Panc1 (cell line): ENCODE measurements around the gene LRRC74B. TPM values are rescaled to one million over a fixed set of nuclear protein-coding genes. Genes with fewer than 3 reads are reported as not detected.

Source experiments
- ATAC-seq: fragments of 200-7000 bp; cut with Tn5 transposase; 2 replicates; pipeline ENCODE4 v1.9.1; 2020; ENCODE audit warnings: mild to moderate bottlenecking, moderate library complexity
- BruUV-seq: library from RNA; stranded (reverse); fragments of 400-500 nt; replicated peaks from 2 replicates; lab custom pipeline; 2021; lab: Mats Ljungman, UMichigan
- CTCF ChIA-PET: fragments of 300-600 bp; sonication (Branson Sonifier 250); formaldehyde crosslinking; loops from one replicate; lab custom pipeline; 2022; ENCODE audit warnings: antibody characterized with exemption; lab: Charles Lee
- POLR2A ChIA-PET: fragments of 300-600 bp; sonication (Branson Sonifier 250); formaldehyde crosslinking; loops from one replicate; lab custom pipeline; 2022; ENCODE audit warnings: antibody characterized with exemption; lab: Charles Lee
- DNase-seq: peaks from one replicate; pipeline ENCODE4 v3.0.0-alpha.2; 2010; ENCODE audit warnings: low read depth, low spot score
- H3K27ac ChIP-seq: 2 replicates; pipeline ENCODE4 v1.5.1; 2011; ENCODE audit warnings: mild to moderate bottlenecking, low read length, inconsistent platforms
- H3K27me3 ChIP-seq: fragments of 200-500 bp; sonication (Bioruptor generic); 2 replicates; pipeline ENCODE4 v1.6.0; 2014; ENCODE audit warnings: low read length, inconsistent platforms; ENCODE audit not compliant: control insufficient read depth, insufficient read depth
- H3K36me3 ChIP-seq: fragments of 200-500 bp; sonication (Bioruptor generic); 2 replicates; pipeline ENCODE4 v1.5.1; 2014; ENCODE audit warnings: inconsistent platforms, mild to moderate bottlenecking, low read length, moderate library complexity; ENCODE audit not compliant: control insufficient read depth, insufficient read depth
- H3K4me1 ChIP-seq: 2 replicates; pipeline ENCODE4 v1.5.1; 2011; ENCODE audit warnings: inconsistent platforms, mild to moderate bottlenecking, low read length, moderate library complexity; ENCODE audit not compliant: control insufficient read depth, insufficient read depth
- H3K4me3 ChIP-seq, 2 experiments: 2 replicates each; pipeline ENCODE4 v1.5.1; 2011 to 2012; ENCODE audit warnings: low read depth in 2 of 2, low read length in 2 of 2, mild to moderate bottlenecking in 2 of 2, inconsistent platforms in 1 of 2, moderate library complexity in 1 of 2
- H3K9me3 ChIP-seq: fragments of 200-500 bp; sonication (Bioruptor generic); 2 replicates; pipeline ENCODE4 v1.5.1; 2014; ENCODE audit warnings: low read depth, mild to moderate bottlenecking, inconsistent platforms, low read length, moderate library complexity; ENCODE audit not compliant: control insufficient read depth, insufficient read depth
- POLR2AphosphoS5 ChIP-seq: IDR thresholded peaks from 2 replicates; pipeline ENCODE4 v1.6.1; 2012; ENCODE audit warnings: mild to moderate bottlenecking, low read depth, low read length, moderate library complexity
- SIN3A ChIP-seq: IDR thresholded peaks from 2 replicates; pipeline ENCODE4 v1.6.1; 2012; ENCODE audit warnings: low read depth, mild to moderate bottlenecking, low read length, moderate library complexity, borderline replicate concordance; ENCODE audit not compliant: insufficient read depth
- TCF7L2 ChIP-seq: IDR thresholded peaks from 2 replicates; pipeline ENCODE4 v1.6.1; 2011; ENCODE audit warnings: mild to moderate bottlenecking, low read depth, low read length, inconsistent platforms
- in situ Hi-C: cut with HindIII; loops from 2 replicates; pipeline ENCODE4 v1.10.0; 2016; ENCODE audit warnings: low sequenced_read_pairs, low pct_unique_long_range_greater_than_20kb
- intact Hi-C: fragments of 100-400 bp; cut with micrococcal nuclease; formaldehyde crosslinking; loops from one replicate; pipeline ENCODE4 v1.10.0; 2022; ENCODE audit not compliant: unreplicated experiment
- total RNA-seq: library from RNA; stranded (reverse); gene quantifications from one replicate; pipeline ENCODE4 v1.2.1, GENCODE V29; 2021; ENCODE audit not compliant: unreplicated experiment
- TF ChIP-seq, protein P1 (sequence below): fragments of 450-650 bp; IDR thresholded peaks from 2 replicates; pipeline ENCODE4 v1.5.1; 2017; ENCODE audit warnings: mild to moderate bottlenecking
- TF ChIP-seq, protein P2 (sequence below), 2 experiments: IDR thresholded peaks; 2 replicates each; pipeline ENCODE4 v1.6.1; 2011 to 2012; ENCODE audit warnings: low read depth in 2 of 2, control low read depth in 1 of 2, low read length in 1 of 2, mild to moderate bottlenecking in 1 of 2, moderate library complexity in 1 of 2; ENCODE audit not compliant: insufficient read depth in 1 of 2

Gene LRRC74B
- total RNA-seq, 1 experiment from 2014 or later = not detected

- no peaks in the 10 kb centered on the region for H3K9me3 ChIP-seq
- H3K4me3 ChIP-seq = no peak overlapping the region
- ATAC-seq (no peak), DNase-seq (no peak)
- in situ Hi-C loops (no loop called here), intact Hi-C loops (no loop called here)
- H3K27ac ChIP-seq = no peak overlapping the region
- POLR2A ChIA-PET = no interaction called here
- CTCF ChIA-PET = no interaction called here
- no peak for TF ChIP-seq TCF7L2
- TF ChIP-seq SIN3A = no peak
- TF ChIP-seq, protein P1, sequence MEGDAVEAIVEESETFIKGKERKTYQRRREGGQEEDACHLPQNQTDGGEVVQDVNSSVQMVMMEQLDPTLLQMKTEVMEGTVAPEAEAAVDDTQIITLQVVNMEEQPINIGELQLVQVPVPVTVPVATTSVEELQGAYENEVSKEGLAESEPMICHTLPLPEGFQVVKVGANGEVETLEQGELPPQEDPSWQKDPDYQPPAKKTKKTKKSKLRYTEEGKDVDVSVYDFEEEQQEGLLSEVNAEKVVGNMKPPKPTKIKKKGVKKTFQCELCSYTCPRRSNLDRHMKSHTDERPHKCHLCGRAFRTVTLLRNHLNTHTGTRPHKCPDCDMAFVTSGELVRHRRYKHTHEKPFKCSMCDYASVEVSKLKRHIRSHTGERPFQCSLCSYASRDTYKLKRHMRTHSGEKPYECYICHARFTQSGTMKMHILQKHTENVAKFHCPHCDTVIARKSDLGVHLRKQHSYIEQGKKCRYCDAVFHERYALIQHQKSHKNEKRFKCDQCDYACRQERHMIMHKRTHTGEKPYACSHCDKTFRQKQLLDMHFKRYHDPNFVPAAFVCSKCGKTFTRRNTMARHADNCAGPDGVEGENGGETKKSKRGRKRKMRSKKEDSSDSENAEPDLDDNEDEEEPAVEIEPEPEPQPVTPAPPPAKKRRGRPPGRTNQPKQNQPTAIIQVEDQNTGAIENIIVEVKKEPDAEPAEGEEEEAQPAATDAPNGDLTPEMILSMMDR = no peak
- no peak for TF ChIP-seq POLR2AphosphoS5
- TF ChIP-seq, protein P2, sequence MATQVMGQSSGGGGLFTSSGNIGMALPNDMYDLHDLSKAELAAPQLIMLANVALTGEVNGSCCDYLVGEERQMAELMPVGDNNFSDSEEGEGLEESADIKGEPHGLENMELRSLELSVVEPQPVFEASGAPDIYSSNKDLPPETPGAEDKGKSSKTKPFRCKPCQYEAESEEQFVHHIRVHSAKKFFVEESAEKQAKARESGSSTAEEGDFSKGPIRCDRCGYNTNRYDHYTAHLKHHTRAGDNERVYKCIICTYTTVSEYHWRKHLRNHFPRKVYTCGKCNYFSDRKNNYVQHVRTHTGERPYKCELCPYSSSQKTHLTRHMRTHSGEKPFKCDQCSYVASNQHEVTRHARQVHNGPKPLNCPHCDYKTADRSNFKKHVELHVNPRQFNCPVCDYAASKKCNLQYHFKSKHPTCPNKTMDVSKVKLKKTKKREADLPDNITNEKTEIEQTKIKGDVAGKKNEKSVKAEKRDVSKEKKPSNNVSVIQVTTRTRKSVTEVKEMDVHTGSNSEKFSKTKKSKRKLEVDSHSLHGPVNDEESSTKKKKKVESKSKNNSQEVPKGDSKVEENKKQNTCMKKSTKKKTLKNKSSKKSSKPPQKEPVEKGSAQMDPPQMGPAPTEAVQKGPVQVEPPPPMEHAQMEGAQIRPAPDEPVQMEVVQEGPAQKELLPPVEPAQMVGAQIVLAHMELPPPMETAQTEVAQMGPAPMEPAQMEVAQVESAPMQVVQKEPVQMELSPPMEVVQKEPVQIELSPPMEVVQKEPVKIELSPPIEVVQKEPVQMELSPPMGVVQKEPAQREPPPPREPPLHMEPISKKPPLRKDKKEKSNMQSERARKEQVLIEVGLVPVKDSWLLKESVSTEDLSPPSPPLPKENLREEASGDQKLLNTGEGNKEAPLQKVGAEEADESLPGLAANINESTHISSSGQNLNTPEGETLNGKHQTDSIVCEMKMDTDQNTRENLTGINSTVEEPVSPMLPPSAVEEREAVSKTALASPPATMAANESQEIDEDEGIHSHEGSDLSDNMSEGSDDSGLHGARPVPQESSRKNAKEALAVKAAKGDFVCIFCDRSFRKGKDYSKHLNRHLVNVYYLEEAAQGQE (IDR thresholded peaks at IDR 0.05; ENCODE audit: insufficient read depth in 1 of 2, low read depth in 2 of 2, low read length in 1 of 2) = no peak
- H3K27me3 ChIP-seq = no peaks in the 10 kb centered on the region
- no peaks in the 10 kb centered on the region for H3K36me3 ChIP-seq
- BruUV-seq = no TSS peak
- no peaks in the 10 kb centered on the region for H3K4me1 ChIP-seq
These were observed 7.1 kb downstream of the LRRC74B start for GRCh38 chr22:21052715-21053459.

DNA sequence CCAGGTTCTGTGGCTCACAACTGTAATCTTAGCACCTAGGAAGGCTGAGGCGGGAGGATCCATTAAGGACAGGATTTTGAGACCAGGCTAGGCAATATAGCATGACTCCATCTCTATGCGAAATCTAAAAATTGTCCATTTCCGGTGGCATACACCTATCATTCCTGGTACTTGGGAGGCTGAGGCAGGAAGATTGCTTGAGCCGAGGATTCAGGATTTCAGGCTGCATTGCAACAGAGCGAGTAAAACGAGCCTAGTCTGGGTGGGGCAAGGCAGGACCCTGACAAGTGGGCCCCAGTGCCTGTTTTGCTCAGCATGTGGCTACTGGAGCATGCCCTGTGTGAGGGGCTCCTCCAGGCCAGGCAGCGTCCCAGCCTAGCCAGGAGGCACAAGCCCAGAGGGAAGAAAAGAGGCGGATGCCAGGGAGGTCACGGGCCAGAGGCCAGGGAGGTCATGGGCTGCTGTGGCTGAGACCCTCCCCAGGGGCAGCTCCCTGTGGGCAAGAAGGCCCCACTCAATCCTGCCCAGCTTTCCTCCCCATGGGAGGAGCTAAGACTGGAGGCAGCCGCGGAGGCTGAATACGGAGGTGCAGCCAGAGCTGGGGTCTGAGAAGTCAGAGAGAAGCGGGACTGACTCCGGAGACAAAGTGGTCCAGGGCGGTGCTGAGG, 8.4 kb downstream of the LRRC74B start:
- DNase-seq (no peak), ATAC-seq (no peak)
- in situ Hi-C loops (no loop called here), intact Hi-C loops (no loop called here)
- H3K9me3 ChIP-seq = no peaks in the 10 kb centered on the region
- no peaks in the 10 kb centered on the region for H3K4me1 ChIP-seq
- CTCF ChIA-PET = no interaction called here
- H3K4me3 ChIP-seq = no peak overlapping the region
- H3K27ac ChIP-seq = no peak overlapping the region
- TF ChIP-seq POLR2AphosphoS5 (no peak), SIN3A (no peak), TCF7L2 (no peak)
- TF ChIP-seq, protein P2 (IDR thresholded peaks at IDR 0.05; ENCODE audit: insufficient read depth in 1 of 2, low read depth in 2 of 2, low read length in 1 of 2) = no peak
- TF ChIP-seq, protein P1 = no peak
- H3K27me3 ChIP-seq = no peaks in the 10 kb centered on the region
- no TSS peak for BruUV-seq
- no peaks in the 10 kb centered on the region for H3K36me3 ChIP-seq
- POLR2A ChIA-PET = no interaction called here
